MM.1S (cell line): ENCODE measurements around the gene PHAF1.

ENCODE experiments used
- CTCF ChIP-seq: fragments of 300-600 bp; sonication (generic); IDR thresholded peaks from 2 replicates; pipeline ENCODE4 v1.5.1; 2016; ENCODE audit warnings: antibody characterized with exemption, low read length, mixed read lengths
- EZH2 ChIP-seq: fragments of 300-600 bp; sonication (generic); optimal IDR thresholded peaks from 2 replicates; pipeline ENCODE3; 2017; ENCODE audit warnings: low read depth, mild to moderate bottlenecking, antibody characterized with exemption, low read length, mixed read lengths

- no peak for TF ChIP-seq CTCF
- TF ChIP-seq EZH2: no peak
Measured at GRCh38 chr16:67154578-67155294, 45.0 kb downstream of the PHAF1 start.
